ENCODE results near the gene FBXO4. TPM values are rescaled to one million over a fixed set of nuclear protein-coding genes. Genes with fewer than 3 reads are reported as not detected.
A peak's percentile ranks its signal among the peaks of the same experiment; 100 is the strongest.

FBXO4 gene
- total RNA-seq (2022) (18.4 and 20.2 TPM in 2 replicates), Bru-seq, nascent RNA (percentile 83 among the genes with signal in this experiment), BruChase-seq, experiment 1, labeled RNA remaining after a 6-hour chase (percentile 79 among the genes with signal in this experiment), BruChase-seq, experiment 2, labeled RNA remaining after a 2-hour chase (percentile 87 among the genes with signal in this experiment)
- long read RNA-seq, transcript FBXO4-201 (7 exons, 1,682 nt), result major isoform, 27 of 44 reads
- long read RNA-seq, partial matches to known transcripts, result 3 of 44 reads
- long read RNA-seq, other reads (novel, unspliced or antisense), result 13 of 44 reads

GRCh38 chr5:41924872-41925554 lies at the start of gene FBXO4:
FBXO4 (plus strand) TSS chr5:41925281; CDS start chr5:41925310, 29 bp downstream.
- peak; percentile 23 for TF ChIP-seq CTCF (IDR thresholded peaks at IDR 0.05; ENCODE audit: unreplicated experiment)
- intact Hi-C loops (cut with micrococcal nuclease), result loop anchor here (1.0 to 2.0 kb wide), 3 partner anchors 20 to 217 kb away; partner anchors contain the start of gene RIMOC1
- ChIA-PET POLR2A (interaction anchor here (0.6 to 4.6 kb wide), 13 partner anchors 9 to 1268 kb away, joined by 3 to 47 read pairs (median 4); partner anchors contain the start of genes OXCT1, RIMOC1 and SELENOP), CTCF (interaction anchor here (0.6 to 1.4 kb wide), 11 partner anchors 12 to 850 kb away, joined by 3 to 6 read pairs (median 3); no protein-coding TSS in a partner anchor)
- Mint-ChIP-seq H3K27ac (ENCODE audit: low read depth, unreplicated experiment) (peak within 1 kb of the TSS; percentile 86), H3K27me3 (ENCODE audit: insufficient read depth, unreplicated experiment) (no peaks in the 10 kb centered on the region), H3K4me3 (ENCODE audit: unreplicated experiment) (peak within 1 kb of the TSS; percentile 68), H3K4me1 (ENCODE audit: insufficient read depth, unreplicated experiment) (no peaks in the 10 kb centered on the region), H3K9me3 (ENCODE audit: unreplicated experiment) (no peaks in the 10 kb centered on the region), H3K36me3 (ENCODE audit: insufficient read depth, unreplicated experiment) (peaks cover 2% of the 10 kb centered on the region)
- BruUV-seq (replicated peaks), result no TSS peak
- DNase-seq (ENCODE audit: unreplicated experiment), result peak; percentile 69

GRCh38 chr5:41876678-41877077 lies 48.4 kb upstream of the FBXO4 start:
- Mint-ChIP-seq H3K36me3 (ENCODE audit: insufficient read depth, unreplicated experiment) (no peaks in the 10 kb centered on the region), H3K4me1 (ENCODE audit: insufficient read depth, unreplicated experiment) (no peaks in the 10 kb centered on the region), H3K9me3 (ENCODE audit: unreplicated experiment) (no peaks in the 10 kb centered on the region), H3K4me3 (ENCODE audit: unreplicated experiment) (no peak overlapping the region), H3K27me3 (ENCODE audit: insufficient read depth, unreplicated experiment) (no peaks in the 10 kb centered on the region), H3K27ac (ENCODE audit: low read depth, unreplicated experiment) (no peak overlapping the region)
- TF ChIP-seq CTCF (IDR thresholded peaks at IDR 0.05; ENCODE audit: unreplicated experiment), result no peak
- no peak for DNase-seq (ENCODE audit: unreplicated experiment)
- intact Hi-C loops (cut with micrococcal nuclease), result no loop called here
- BruUV-seq (replicated peaks), result no TSS peak
- POLR2A ChIA-PET, result interaction anchor here (1.0 to 2.0 kb wide), 2 partner anchors 21 to 28 kb away, joined by 3 to 17 read pairs; partner anchors contain the start of gene RIMOC1
- CTCF ChIA-PET, result interaction anchor here (0.6 to 1.2 kb wide), 4 partner anchors 10 to 143 kb away, joined by 3 read pairs; partner anchors contain the start of gene RIMOC1

DNA sequence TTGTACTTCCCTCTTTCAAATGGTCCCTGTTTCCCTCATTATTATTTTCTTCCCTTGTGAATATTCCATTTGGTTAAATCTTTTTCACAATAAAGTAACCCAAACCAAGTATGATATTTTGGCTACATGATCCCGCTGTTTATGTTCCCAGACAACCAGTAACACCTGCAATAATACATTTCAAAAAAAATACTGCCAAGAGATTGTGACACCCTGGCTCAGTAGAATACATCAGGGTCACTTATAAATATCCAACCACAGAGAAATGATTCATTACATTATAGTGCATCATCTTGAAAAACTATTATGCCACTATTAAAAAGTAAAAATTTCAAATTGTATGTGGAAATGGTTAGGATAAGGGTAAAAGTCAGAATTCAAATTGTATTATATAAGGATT lies 47.7 kb upstream of the FBXO4 start:
- DNase-seq (ENCODE audit: unreplicated experiment), result no peak
- intact Hi-C loops (cut with micrococcal nuclease), result no loop called here
- H3K27ac Mint-ChIP-seq (ENCODE audit: low read depth, unreplicated experiment), result no peak overlapping the region
- H3K4me3 Mint-ChIP-seq (ENCODE audit: unreplicated experiment), result no peak overlapping the region
- no peaks in the 10 kb centered on the region for H3K27me3 Mint-ChIP-seq (ENCODE audit: insufficient read depth, unreplicated experiment)
- no TSS peak for BruUV-seq (replicated peaks)
- H3K4me1 Mint-ChIP-seq (ENCODE audit: insufficient read depth, unreplicated experiment), result no peaks in the 10 kb centered on the region
- H3K9me3 Mint-ChIP-seq (ENCODE audit: unreplicated experiment), result no peaks in the 10 kb centered on the region
- no peaks in the 10 kb centered on the region for H3K36me3 Mint-ChIP-seq (ENCODE audit: insufficient read depth, unreplicated experiment)
- no peak for TF ChIP-seq CTCF (IDR thresholded peaks at IDR 0.05; ENCODE audit: unreplicated experiment)
- POLR2A ChIA-PET, result interaction anchor here (2.0 kb wide), 1 partner anchor 27 kb away, joined by 17 read pairs; the partner anchor contains the start of gene RIMOC1
- CTCF ChIA-PET, result interaction anchor here (1.1 to 1.2 kb wide), 2 partner anchors 11 to 34 kb away, joined by 3 read pairs; no protein-coding TSS in a partner anchor

GRCh38 chr5:41878173-41878572 lies 46.9 kb upstream of the FBXO4 start:
- no peak for TF ChIP-seq CTCF (IDR thresholded peaks at IDR 0.05; ENCODE audit: unreplicated experiment)
- Mint-ChIP-seq H3K4me3 (ENCODE audit: unreplicated experiment) (no peak overlapping the region), H3K27me3 (ENCODE audit: insufficient read depth, unreplicated experiment) (no peaks in the 10 kb centered on the region), H3K27ac (ENCODE audit: low read depth, unreplicated experiment) (no peak overlapping the region), H3K36me3 (ENCODE audit: insufficient read depth, unreplicated experiment) (no peaks in the 10 kb centered on the region), H3K4me1 (ENCODE audit: insufficient read depth, unreplicated experiment) (no peaks in the 10 kb centered on the region), H3K9me3 (ENCODE audit: unreplicated experiment) (no peaks in the 10 kb centered on the region)
- BruUV-seq (replicated peaks), result no TSS peak
- ChIA-PET POLR2A (no interaction called here), CTCF (no interaction called here)
- DNase-seq (ENCODE audit: unreplicated experiment), result no peak
- intact Hi-C loops (cut with micrococcal nuclease), result no loop called here

All from MCF 10A (cell line).